Body of pancreas (tissue), 4 donors: ENCODE measurements around the gene CACNA1C. TPM values are rescaled to one million over a fixed set of nuclear protein-coding genes. Genes with fewer than 3 reads are reported as not detected.
A peak's percentile ranks its signal among the peaks of the same experiment; 100 is the strongest.
"Not testable (repeated sequence)": the region's sequence is repeated elsewhere in the genome, so short reads cannot be mapped to it uniquely, and the experiment has no call there.

ENCODE experiments used
- ATAC-seq: fragments of 150-250 bp; one replicate; pipeline ENCODE4 v1.9.1; 2016
- DNase-seq, 4 donors: peaks; one replicate each; pipeline ENCODE4 v3.0.0-alpha.2; 2019
- H3K27ac ChIP-seq, 4 donors: fragments of 200-600 bp; sonication (generic); 1 replicate in 3 of 4; 2 replicates in 1 of 4; pipeline versions ENCODE4 v1.5.1 to v1.6.1; 2016 to 2019; ENCODE audit warnings: mild to moderate bottlenecking in 1 of 4, mixed read lengths in 1 of 4, moderate library complexity in 1 of 4
- H3K27me3 ChIP-seq, 2 donors: fragments of 200-600 bp; sonication (generic); one replicate each; pipeline ENCODE4 v1.6.0; 2016; ENCODE audit warnings: mild to moderate bottlenecking in 1 of 2
- H3K36me3 ChIP-seq, 2 donors: fragments of 200-600 bp; sonication (generic); replicated peaks in 1 of 2; 2 replicates each; pipeline ENCODE4 v1.5.1; 2016; ENCODE audit warnings: low read depth in 2 of 2; ENCODE audit not compliant: insufficient read depth in 1 of 2
- H3K4me1 ChIP-seq: fragments of 200-600 bp; sonication (generic); one replicate; pipeline ENCODE4 v1.6.0; 2016
- H3K4me3 ChIP-seq, 2 donors: fragments of 200-600 bp; sonication (generic); 1 replicate in 1 of 2; 2 replicates in 1 of 2; pipeline ENCODE4 v1.5.1; 2016 to 2019
- H3K9me3 ChIP-seq, 3 donors: fragments of 200-600 bp; sonication (generic); 1 replicate in 2 of 3; 2 replicates in 1 of 3; pipeline ENCODE4 v1.5.1; 2016
- CTCF ChIP-seq, 7 experiments: fragments of 450-650 bp in 4 of 7; fragments of 200-600 bp in 3 of 7; sonication (generic) in 3 of 7; IDR thresholded peaks; one replicate each; pipeline ENCODE4 v1.5.1; 2016 to 2019; ENCODE audit warnings: antibody characterized with exemption in 7 of 7
- POLR2A ChIP-seq, 3 donors: fragments of 450-650 bp; IDR thresholded peaks; one replicate each; pipeline ENCODE4 v1.6.1; 2016; ENCODE audit warnings: antibody characterized with exemption in 3 of 3, mild to moderate bottlenecking in 2 of 3
- WGBS, 2 donors: methylation state at CpG; one replicate each; pipeline ENCODE4 v1.1.5; 2017; 5-methylcytosine and 5-hydroxymethylcytosine counted together
- intact Hi-C: fragments of 100-400 bp; cut with DNase I; formaldehyde crosslinking; loops from one replicate; pipeline ENCODE4 v1.15.1; 2023
- total RNA-seq, 2 donors: library from RNA; depleted of rRNA; stranded (reverse); fragments of >200 nt; gene quantifications; one replicate each; pipeline ENCODE4 v1.1.0, GENCODE V29; 2016

Gene CACNA1C
- total RNA-seq, 2 donors from 2014 or later, result 2.3 to 4.4 TPM

GRCh38 chr12:2255311-2255710 is 202.5 kb downstream of the CACNA1C start:
- Histone ChIP-seq H3K4me3 (no peak overlapping the region), H3K27me3 (no peaks in the 10 kb centered on the region), H3K4me1 (no peaks in the 10 kb centered on the region), H3K36me3 (no peaks in the 10 kb centered on the region), H3K27ac (no peak overlapping the region), H3K9me3 (no peaks in the 10 kb centered on the region)
- TF ChIP-seq POLR2A (IDR thresholded peaks at IDR 0.05) (no peak), CTCF (IDR thresholded peaks at IDR 0.05) (no peak)
- ATAC-seq (no peak), DNase-seq (no peak)
- 46 to 66% methylated on average over 2 of the region's 2 CpGs for WGBS, 2 donors
- intact Hi-C loops, result no loop called here

GRCh38 chr12:2255731-2256130 is 202.9 kb downstream of the CACNA1C start:
- H3K9me3 ChIP-seq, H3K27me3 ChIP-seq, H3K36me3 ChIP-seq, intact Hi-C loops, ATAC-seq, H3K27ac ChIP-seq, H3K4me3 ChIP-seq, H3K4me1 ChIP-seq: not testable (repeated sequence)
- peak in 1 of 4 donors; percentile 27 for DNase-seq
- WGBS, 2 donors, result 59 to 71% methylated on average over 9 of the region's 9 CpGs

- no peaks in the 10 kb centered on the region for H3K4me1 ChIP-seq
- H3K27ac ChIP-seq, result no peak overlapping the region
- WGBS, 2 donors, result 73 to 75% methylated on average over 6 of the region's 6 CpGs
- no peaks in the 10 kb centered on the region for H3K9me3 ChIP-seq
- intact Hi-C loops, result no loop called here
- no peak for DNase-seq
- no peak overlapping the region for H3K4me3 ChIP-seq
- no peaks in the 10 kb centered on the region for H3K36me3 ChIP-seq
- no peaks in the 10 kb centered on the region for H3K27me3 ChIP-seq
- no peak for TF ChIP-seq CTCF (IDR thresholded peaks at IDR 0.05)
- no peak for TF ChIP-seq POLR2A (IDR thresholded peaks at IDR 0.05)
- ATAC-seq, result no peak
Observed at GRCh38 chr12:2256453-2256852, 203.7 kb downstream of the CACNA1C start.

- H3K4me3 ChIP-seq, result no peak overlapping the region
- TF ChIP-seq CTCF (IDR thresholded peaks at IDR 0.05), result no peak
- no peak for TF ChIP-seq POLR2A (IDR thresholded peaks at IDR 0.05)
- no peak overlapping the region for H3K27ac ChIP-seq
- intact Hi-C loops, result no loop called here
- 66 to 80% methylated on average over 4 to 7 of the region's 7 CpGs for WGBS, 2 donors
- H3K36me3 ChIP-seq, result no peaks in the 10 kb centered on the region
- DNase-seq (no peak), ATAC-seq (no peak)
- no peaks in the 10 kb centered on the region for H3K9me3 ChIP-seq
- H3K4me1 ChIP-seq, result no peaks in the 10 kb centered on the region
- no peaks in the 10 kb centered on the region for H3K27me3 ChIP-seq
Observed at GRCh38 chr12:2256915-2257314, 204.1 kb downstream of the CACNA1C start.

GRCh38 chr12:2258025-2258424 is 205.2 kb downstream of the CACNA1C start:
- Histone ChIP-seq H3K27me3 (no peaks in the 10 kb centered on the region), H3K4me1 (no peaks in the 10 kb centered on the region), H3K27ac (no peak overlapping the region), H3K36me3 (no peaks in the 10 kb centered on the region), H3K4me3 (no peak overlapping the region), H3K9me3 (no peaks in the 10 kb centered on the region)
- intact Hi-C loops, result no loop called here
- ATAC-seq (no peak), DNase-seq (no peak)
- TF ChIP-seq CTCF (IDR thresholded peaks at IDR 0.05), result no peak
- 51 to 52% methylated on average over 2 of the region's 2 CpGs for WGBS, 2 donors
